Stimulated activated CD8-positive, alpha-beta memory T cell treated with anti-CD3 and anti-CD28 coated beads, Interleukin-15, amount 100 ng/mL, for 1 hour (primary cell): Measurements from ENCODE around the gene RAI1.

Source experiments
- DNase-seq: peaks from one replicate; pipeline ENCODE4 v3.0.0-alpha.2; 2020; ENCODE audit warnings: low read depth

RAI1 gene

GRCh38 chr17:17786998-17787397, 105.7 kb downstream of the RAI1 start:
- DNase-seq: no peak

- DNase-seq: no peak
These were observed 106.3 kb downstream of the RAI1 start for GRCh38 chr17:17787568-17787967.

GRCh38 chr17:17788967-17789366, 107.7 kb downstream of the RAI1 start:
- no peak for DNase-seq

DNA sequence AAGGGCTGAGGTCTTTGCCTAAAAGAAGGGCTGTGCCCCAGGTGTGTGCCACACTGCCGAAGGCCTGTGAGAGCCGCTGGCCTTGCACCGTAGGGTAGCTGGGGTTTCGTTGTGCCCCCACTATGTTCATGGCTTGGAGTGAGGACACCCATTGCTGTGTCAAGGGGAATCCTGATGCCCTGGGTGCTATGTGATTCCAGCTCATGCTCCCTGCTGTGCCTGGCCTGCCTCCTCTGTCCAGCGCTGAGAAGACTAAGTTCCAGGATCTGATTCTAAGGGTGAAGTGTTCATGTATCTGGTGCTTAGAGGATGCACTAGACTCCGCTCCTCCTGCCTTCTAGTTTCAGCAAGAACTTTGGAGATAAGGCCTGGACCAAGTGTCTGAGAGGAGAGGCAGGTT, 108.2 kb downstream of the RAI1 start:
- DNase-seq: no peak

DNA sequence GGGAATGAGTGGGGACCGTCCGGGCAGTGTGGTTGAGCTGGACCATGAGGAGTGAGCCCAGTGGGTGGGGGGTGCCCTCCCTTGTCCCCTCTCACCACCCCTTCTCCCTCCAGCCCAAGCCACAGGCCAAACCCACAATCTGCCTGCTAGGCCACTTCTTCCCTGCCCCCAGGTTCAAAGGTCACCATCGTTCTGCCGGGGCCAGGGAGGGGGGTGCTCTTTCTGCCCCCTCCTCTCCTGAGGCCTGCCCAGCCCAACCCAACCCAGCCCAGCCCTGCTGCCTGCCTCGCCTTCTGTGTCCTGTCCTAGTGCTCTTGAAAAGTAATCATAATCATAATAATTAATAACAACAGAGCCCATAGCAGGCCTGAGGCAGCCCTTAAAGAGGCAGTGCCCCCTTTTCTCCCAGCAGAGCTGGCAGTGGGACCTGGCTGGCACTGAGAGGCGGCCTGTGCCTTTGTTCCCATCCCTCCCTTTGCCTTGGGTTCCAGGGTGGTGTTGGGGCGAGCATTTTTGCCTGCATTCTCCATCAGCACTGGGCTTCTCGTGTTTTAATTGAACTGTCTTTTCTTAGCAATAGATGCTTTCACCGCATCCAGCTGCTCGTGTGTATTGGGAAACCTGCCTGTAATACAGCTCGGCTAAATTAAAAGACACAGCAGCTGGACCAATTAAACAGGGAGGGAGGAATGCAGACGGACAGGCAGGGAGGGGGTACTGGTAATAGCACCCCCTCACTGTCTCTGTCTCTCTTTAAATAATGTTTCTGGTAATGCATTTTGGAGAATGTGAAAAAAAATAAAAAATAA, 108.8 kb downstream of the RAI1 start:
- DNase-seq: no peak

- no peak for DNase-seq
These were observed 109.6 kb downstream of the RAI1 start for GRCh38 chr17:17790637-17791464.

DNA sequence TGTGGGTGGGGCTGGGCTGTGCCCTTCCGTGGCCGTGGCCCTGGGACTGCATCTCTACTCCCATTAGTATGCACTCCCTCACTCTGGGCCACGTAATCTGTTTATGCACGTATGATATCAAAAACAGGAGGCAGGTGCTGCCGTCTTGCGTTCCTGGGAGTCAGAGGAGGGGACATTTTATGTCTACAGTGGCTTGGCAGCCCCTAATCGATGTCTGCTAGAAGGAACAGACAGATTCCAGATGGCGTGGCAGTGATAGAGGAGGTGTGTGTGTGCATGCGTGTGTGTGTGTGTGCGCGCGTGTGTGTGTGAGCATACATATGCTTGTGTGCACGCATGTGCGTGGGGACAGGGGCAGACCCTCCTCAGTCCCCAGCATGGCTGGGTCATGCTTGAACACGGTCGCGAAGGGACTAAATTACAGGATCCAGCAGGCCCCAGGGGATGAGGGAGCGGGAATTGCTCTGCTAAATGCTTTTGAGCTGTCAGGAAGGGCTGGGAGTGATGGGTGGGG, 110.8 kb downstream of the RAI1 start:
- DNase-seq: no peak

DNA sequence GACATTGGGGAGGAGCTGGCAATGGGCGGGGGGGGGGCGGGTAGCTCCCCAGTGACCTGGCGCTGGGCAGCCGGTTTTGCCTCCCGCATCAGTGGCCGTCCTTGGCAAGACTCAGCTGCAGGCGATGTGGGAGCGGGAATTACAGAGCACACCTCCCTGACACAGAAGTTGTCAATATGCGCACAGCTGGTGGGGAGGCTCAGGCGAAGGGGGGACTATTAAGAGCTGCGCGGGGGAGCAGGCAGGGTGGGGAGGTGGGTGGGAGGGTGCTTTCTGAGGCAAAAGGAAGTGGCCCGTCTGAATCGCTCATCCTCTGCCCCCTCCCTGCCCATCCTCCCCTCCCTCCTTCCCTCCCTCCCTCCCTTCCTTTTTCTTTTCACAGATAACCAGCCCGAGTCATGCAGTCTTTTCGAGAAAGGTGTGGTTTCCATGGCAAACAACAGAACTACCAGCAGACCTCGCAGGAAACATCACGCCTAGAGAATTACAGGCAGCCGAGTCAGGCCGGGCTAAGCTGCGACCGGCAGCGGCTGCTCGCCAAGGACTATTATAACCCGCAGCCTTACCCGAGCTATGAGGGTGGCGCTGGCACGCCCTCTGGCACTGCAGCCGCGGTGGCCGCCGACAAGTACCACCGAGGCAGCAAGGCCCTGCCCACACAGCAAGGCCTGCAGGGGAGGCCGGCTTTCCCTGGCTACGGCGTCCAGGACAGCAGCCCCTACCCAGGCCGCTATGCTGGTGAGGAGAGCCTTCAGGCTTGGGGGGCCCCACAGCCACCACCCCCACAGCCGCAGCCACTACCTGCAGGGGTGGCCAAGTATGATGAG, 111.5 kb downstream of the RAI1 start:
- DNase-seq: peak; percentile 21

GRCh38 chr17:17793378-17794214, 112.3 kb downstream of the RAI1 start:
- DNase-seq: no peak

- DNase-seq: no peak
These were observed 113.1 kb downstream of the RAI1 start for GRCh38 chr17:17794382-17794781.

GRCh38 chr17:17795296-17795695, 114.0 kb downstream of the RAI1 start:
- no peak for DNase-seq

GRCh38 chr17:17795946-17796786, 114.9 kb downstream of the RAI1 start:
- DNase-seq: no peak

- DNase-seq: no peak
These were observed 115.5 kb downstream of the RAI1 start for GRCh38 chr17:17796787-17797061.

- no peak for DNase-seq
These were observed 116.0 kb downstream of the RAI1 start for GRCh38 chr17:17797119-17797809.

DNA sequence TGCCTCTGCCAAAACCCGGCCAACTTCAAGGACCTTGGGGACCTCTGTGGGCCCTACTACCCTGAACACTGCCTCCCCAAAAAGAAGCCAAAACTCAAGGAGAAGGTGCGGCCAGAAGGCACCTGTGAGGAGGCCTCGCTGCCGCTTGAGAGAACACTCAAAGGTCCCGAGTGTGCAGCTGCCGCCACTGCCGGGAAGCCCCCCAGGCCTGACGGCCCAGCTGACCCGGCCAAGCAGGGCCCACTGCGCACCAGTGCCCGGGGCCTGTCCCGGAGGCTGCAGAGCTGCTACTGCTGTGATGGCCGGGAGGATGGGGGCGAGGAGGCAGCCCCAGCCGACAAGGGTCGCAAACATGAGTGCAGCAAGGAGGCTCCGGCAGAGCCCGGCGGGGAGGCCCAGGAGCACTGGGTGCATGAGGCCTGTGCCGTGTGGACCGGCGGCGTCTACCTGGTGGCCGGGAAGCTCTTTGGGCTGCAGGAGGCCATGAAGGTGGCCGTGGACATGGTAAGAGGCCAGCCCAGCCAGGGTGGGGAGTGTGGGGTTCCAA, 116.8 kb downstream of the RAI1 start:
- DNase-seq: no peak

GRCh38 chr17:17798573-17799255, 117.5 kb downstream of the RAI1 start:
- DNase-seq: no peak

DNA sequence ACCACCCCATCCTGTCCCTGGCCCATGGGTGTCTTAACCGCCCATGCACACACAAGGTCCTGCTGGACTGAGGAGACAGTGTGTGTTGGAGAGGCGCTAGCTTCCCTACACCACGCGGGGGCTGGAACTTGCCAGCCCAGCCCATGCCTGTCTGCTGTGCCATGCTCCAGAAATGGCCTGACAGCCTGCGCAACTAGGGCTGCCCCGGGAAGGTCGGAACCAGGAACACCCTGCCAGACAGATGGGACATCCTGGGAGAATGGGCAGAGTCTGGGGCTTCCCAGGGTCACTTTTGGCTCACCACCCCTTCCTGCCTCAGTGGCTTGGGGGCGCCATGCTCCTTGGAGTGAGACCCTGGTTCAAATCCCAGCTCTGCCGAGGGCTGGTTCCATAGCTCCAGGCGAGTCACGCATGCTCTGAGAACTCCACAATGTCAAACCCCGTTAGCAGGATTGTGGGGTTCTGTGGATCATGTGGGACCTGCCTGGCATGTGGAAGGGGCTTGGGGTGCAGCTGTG, 119.3 kb downstream of the RAI1 start:
- no peak for DNase-seq

DNA sequence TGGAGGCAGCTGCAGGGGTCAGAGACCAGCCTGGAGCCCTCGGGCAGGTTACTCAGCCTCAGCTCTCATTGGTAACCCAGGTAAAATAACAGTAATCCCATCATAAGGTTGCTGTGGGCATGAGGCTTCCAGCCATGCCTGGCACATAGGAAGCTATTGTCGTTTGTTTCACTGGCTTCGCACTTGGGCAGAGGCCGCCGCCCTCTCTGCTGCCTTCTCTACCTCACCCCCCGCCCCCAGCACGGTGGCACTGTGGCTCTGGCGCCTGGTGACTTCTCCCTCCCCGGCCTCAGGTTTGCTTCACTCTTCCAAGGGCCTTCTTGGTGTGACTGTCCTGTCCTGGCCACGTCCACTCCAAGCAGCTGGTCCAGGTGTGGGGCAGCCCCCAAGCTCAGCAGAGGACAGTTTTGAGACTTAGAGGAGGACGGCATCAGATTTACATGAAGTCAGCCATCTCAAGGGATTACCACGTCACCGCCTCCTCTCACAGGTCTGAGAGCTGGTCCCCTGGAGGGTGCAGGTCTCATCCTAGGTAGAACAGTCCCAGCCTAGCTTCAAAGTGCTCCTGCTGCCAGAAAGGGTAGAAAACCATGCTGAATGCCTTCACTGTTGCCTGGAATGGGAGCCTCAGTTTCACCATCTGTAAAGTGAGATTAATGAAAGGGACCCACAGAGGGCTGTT, 120.7 kb downstream of the RAI1 start:
- no peak for DNase-seq
